Measurements from ENCODE around the gene LMAN2L. TPM values are rescaled to one million over a fixed set of nuclear protein-coding genes. Genes with fewer than 3 reads are reported as not detected.

LMAN2L gene
- total and polyA plus RNA-seq, 2 of the 8 experiments (the other 6 are each of a cell fraction or from before 2014, with no cell fraction given), result 14.3 to 17.6 TPM

- no peak for TF ChIP-seq CHD7 (IDR thresholded peaks at IDR 0.05; ENCODE audit: insufficient replicate concordance, low read length)
Measured at GRCh38 chr2:96727431-96727830, 12.4 kb downstream of the LMAN2L start (continued).

Measured in H1 (cell line).